Stimulated activated CD4-positive, alpha-beta T cell treated with anti-CD3 and anti-CD28 coated beads, Interleukin-4, amount 100 ng/mL, for 24 hours (primary cell): ENCODE data around the gene UBE2O.

ENCODE experiments used
- DNase-seq: peaks from one replicate; pipeline ENCODE4 v3.0.0-alpha.2; 2020

UBE2O gene

DNA sequence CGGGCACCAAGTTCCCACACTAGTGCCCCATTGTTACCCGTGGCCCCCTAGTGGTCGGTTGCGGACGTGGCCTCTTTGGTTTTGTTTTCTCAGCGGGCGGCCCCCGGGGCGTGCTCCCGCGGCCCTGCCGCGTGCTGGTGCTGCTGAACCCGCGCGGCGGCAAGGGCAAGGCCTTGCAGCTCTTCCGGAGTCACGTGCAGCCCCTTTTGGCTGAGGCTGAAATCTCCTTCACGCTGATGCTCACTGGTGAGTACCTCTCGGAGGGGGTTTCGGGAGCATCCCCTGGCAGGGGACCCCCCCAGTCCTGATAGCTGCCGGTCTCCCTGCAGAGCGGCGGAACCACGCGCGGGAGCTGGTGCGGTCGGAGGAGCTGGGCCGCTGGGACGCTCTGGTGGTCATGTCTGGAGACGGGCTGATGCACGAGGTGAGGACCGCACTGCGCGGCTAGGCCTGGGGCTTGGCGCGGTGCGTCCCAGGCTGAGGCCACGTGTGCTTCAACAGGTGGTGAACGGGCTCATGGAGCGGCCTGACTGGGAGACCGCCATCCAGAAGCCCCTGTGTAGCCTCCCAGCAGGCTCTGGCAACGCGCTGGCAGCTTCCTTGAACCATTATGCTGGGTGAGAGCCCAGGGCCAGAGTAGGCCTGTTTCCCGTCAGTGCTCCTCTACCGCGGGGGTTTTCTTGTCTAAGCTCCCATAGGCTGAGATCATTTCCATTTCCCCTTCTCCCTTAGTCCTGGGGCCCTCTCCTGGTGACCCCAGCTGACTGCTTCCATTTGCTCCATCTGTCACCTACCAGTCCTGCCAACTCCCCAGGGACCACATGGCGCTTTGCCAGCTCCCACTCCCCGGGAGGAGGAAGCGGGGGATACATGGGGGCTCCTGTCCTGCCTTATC, 66.8 kb downstream of the UBE2O start:
- DNase-seq: peak; percentile 86

DNA sequence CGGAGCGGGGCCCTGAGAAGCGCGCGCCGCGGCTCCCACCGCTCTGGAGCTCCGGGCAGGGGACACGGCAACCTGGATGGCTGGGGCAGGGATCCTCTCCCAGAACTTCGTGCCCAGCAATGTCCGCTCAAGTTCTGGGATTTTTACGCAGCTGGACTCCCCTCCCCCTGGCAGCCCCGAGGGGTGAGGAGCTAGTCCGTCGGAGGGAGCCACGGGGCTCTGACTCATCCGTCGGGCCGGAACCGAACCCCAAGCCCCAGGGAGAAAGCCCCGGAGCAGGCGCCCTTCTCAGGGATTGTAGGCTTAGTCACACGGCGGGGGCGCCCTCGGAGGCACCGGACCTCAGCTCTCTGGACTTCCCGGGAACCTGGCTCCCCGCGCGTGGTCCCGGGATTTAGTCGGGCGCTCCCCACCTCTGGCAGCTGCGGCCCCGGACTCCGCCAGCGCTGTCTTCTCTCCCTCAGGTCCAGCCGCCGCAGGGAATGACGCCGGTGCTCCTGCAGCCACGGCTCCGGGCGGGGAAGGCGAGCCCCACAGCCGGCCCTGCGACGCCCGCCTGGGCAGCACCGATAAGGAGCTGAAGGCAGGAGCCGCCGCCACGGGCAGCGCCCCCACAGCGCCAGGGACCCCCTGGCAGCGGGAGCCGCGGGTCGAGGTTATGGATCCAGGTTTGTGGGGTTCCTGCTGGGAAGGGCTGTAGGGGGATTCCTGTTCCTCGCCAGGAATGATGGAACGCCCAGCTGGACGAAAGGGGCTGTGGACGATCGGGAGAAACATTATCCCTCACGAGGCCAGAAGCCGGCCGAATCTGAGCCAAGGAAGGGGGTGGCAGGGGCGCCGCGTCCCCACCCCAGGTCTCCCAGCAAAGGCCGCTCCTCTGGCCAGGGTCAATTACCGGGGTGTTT, 67.7 kb downstream of the UBE2O start:
- peak; percentile 37 for DNase-seq

DNA sequence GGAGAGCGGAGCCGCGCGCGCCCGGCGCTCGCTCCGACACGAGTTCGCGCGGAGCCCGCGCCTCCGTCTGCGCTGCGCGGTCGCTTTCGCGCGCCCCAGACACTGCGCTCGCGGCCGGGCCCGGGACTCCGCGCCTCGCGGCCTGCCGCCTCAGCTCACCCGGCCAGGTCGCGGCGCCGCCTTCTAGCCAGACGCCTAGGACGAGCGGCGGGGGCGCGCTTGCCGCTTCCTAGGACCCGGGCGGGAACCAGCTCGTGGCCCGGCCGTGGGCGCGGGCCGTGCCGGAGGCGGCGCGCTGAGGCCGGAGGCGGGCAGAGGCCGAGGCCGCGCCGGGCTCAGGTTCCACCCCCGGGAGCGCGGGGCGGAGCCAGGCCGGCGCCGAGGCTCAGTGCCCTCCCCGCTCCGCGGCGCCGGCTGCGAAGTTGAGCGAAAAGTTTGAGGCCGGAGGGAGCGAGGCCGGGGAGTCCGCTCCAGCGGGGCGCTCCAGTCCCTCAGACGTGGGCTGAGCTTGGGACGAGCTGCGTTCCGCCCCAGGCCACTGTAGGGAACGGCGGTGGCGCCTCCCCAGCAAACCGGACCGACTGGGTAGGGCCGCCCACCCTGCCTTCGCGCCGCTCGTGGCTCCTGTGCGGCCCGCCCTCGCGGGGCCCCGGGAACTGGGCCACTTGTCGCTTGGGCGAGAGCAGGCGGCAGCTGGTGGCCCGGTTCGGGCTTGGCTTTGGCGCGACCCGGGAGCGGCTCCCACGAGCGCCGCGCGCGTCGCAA, 68.5 kb downstream of the UBE2O start, which contains the start of gene SPHK1:
TSS of gene SPHK1 (plus strand) at position 388 of the 765 bp plus-strand sequence. CDS start 1,036 bp downstream, outside the sequence.
- DNase-seq: peak; percentile 59

DNA sequence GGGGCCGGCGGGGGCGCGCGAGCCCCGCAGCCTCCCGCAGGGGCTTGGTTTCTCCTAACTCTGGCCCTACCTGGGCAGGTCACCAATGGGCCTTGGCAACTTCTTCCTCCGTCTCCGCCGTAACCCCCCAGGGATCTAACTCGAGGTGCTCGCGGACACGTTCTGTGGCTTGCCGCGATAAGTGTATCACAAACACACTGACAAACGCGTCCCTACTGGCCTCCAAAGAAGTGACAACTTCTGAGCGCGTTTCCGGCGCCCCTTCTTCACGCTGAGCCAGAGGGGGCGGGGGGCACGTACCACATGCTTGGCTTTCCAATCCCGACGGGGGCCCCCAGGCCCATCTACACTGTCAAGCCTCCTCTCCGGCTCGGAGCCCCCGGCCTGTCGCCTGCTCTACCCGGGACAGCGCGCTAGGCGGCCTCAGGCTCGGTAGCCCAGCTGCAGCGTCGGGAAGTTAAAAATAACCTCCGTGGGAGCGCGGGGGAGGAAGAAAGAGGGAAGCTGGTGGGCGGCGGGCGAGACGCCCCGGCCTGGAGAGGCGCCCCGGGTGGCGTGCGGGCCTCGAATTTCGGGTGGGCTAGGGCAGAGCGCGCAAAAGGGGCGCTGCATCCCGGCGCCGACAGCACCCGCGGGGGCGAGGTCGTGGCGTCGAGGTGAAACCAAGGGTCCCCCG, 69.3 kb downstream of the UBE2O start:
- peak; percentile 49 for DNase-seq

DNA sequence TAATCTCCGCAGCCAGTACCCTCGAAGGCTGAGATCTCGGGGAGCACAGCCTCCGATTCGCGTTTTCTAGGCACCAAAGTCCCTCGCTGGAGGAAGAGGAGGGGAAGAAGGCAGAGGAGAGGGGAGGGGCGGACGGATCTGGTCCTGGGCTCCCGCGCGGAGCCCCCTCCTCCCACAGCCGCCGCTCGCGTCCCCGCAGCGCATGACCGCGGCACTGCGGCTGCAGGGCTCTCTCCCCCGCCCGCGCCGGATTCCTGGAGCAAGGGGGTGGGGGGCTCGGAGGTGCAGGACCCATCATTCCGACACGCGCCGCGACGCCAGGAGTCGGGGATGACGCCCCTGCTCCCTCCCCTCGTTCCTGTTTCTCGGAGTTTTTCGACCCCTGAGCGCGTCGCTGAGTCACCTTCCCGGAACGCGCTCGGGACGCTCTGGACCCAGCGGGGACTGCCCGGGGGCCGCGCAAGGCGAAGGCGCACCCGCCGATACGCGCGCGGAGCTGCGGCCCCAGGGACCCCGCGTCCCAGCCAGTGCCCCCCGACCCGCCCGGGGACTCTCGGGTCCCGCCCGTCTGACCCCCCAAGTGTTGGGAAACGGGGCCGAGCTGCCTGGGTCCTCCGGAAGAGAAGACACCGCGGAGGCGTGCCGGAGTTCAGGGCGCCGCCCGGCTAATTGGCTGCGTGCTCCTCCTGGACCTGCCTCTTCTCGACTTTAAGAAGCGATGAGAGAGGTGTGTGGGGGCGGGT, 70.0 kb downstream of the UBE2O start:
- DNase-seq: peak; percentile 67

DNA sequence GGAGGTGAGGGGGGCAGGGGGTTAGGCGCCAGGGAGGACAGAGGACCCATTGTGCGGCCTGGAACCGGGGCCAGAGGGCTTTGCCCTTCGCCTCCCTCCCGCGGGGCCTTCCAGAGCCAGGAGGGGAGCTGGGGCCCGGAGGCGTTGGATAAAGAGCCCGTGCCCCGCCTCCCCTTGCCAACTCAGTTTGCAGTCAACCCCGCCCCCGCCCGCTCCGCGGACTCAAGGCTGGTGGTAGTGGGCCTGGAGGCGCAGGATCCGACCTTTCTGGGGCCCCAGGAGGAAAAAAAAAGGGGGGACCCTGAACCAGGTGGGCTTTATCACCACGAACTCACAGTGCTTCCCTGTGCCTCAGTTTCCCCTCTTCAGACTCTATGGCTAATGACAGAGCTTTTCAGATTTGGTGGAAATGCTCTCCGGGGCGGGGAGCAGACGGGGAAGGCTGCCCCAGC, 70.6 kb downstream of the UBE2O start:
- DNase-seq: peak; percentile 18

DNA sequence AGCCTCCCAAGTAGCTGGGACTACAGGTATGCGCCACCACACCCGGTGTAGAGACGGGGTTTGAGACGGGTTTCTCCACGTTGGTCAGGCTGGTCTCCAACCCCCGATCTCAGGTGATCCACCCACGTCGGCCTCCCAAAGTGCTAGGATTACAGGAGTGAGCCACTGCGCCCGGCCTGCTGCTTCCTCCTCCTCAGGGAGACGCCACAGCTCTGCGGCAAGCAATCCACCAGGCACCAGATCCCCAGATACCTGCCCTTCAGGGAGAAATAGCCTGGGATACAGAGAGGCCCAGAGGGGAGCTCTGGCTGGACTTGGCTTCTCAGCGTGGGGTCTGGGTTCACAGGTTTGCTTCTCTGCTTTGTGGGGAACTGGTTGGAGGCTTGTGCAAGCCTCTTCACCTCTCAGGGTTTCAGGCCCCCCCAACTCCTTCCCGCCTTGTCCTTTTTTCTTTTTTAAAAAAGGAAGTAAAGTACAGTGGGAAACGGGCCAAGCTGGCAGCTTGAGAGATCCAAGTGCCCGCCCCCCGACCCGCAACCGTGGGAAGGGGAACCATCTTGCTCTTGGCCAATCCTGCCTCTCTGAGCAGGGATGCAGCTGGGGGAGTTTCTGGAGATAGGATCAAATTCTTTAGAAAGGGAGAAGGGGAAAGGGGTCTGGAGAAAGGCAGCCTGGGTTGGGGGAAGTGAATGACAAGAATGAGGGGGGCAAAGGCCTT, 71.2 kb downstream of the UBE2O start:
- DNase-seq: no peak

DNA sequence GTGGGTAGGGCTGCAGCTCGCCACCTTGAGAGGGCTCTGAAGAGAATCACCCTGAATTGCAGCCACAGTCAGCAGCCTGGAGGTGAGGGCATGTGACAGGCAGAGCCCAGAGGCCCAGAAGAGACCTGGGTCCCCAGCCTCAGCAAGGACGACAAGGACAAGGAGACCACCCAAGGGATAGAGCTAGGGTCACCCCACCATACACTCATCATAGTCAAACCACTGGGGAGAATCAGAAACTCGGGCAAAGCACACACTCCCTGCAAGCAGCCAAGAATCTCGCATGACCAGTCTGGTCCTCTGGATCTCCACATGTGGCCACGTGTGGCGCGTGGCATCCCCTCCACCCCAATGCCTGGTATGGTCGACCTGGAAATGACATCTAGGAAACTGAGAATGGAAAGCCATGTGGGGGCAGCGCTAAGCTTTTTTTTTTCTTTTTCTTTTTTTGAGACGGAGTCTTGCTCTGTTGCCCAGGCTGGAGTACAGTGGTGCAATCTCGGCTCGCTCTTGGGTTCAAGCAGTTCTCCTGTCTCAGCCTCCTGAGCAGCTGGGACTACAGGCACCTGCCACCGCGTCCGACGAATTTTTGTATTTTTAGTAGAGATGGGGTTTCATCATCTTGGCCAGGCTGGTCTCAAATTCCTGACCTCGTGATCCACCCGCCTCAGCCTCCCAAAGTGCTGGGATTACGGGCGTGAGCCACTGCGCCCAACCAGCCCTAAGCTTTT, 73.1 kb downstream of the UBE2O start:
- no peak for DNase-seq

DNA sequence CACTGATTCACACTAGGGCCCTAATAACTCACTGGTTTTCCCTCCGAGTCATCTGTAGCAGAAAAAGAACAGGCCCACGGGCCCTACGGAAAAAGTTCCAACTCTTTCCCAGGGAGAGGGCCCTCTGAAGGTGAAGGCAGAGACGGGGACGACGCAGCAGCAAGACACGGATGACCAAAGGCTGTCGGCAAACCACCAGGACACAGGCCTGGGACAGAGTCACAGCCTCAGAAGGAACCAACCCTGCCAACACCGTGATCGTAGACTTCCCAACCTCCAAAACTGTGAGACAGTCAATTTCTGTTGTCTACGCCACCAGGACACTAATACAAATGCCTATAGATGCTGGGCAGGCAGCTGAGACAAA, 73.7 kb downstream of the UBE2O start:
- DNase-seq: no peak

DNA sequence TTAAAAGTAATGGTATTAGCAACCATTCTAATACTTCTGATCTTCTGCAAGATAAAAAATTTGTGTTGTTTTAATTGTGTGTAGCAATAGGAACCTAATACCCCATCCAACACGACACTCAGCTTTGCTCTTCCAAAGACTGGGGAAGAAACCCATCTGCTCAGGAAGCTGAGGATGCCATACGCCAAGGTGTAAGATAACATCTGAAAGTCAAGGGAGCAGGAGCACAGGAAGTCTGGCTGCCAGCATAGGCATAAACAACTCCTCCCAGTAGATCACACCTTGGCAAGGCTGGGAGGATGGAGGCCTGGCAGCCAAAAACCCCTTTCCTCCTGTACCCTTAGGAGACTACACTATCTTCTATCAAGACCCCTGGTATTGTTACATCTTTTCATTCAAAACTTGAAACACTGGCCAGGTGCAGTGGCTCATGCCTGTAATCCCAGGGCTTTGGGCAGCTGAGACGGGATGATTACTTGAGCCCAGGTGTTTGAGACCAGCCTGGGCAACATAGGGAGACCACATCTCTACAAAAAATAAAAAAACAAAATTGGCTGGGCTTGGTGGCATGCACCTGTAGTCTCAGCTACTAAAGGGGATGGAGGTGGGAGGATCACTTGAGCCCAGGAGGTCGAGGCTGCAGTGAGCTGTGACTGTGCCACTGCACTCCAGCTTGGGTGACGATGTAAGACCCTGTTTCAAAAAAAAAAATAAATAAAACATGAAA, 74.2 kb downstream of the UBE2O start:
- DNase-seq: no peak

DNA sequence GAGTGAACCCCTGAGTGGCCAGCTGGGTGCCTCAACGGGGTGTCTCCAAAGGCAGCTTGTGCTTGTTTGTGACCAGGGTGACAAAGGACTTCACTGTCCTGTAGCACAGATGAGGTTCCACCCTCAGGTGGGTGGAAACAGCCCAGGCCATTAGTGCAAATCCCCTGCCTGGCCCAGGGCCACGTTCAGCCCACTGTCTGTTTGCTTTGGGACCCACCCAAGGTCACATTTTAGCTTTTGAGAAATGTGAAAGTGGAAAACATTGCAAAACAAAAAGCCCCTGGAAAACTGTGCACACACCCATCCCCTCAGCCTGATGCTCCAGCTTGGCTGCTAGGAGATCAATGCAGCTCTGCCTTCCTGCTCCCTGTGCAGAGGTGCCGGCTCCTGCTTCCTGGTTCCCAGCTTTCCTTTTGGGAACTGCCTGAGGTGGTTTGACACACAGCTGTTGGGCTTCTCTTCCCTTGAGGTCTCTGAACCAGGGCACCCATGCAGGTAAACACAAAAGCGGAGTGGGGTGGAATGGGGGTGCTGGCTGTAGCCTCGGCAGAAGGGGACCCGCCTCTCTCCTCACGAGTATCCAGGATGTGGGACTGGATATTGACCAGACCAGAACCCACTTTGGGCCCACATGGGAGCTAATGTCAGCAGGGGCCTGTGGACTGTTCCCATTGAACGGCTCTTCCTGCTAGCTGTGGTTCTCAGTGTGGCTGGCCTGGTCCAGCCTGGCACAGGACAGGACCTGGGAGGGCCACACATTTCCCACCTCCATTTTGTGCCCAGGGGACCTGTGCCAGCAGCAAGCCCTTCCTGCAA, 76.4 kb downstream of the UBE2O start:
- DNase-seq: no peak

DNA sequence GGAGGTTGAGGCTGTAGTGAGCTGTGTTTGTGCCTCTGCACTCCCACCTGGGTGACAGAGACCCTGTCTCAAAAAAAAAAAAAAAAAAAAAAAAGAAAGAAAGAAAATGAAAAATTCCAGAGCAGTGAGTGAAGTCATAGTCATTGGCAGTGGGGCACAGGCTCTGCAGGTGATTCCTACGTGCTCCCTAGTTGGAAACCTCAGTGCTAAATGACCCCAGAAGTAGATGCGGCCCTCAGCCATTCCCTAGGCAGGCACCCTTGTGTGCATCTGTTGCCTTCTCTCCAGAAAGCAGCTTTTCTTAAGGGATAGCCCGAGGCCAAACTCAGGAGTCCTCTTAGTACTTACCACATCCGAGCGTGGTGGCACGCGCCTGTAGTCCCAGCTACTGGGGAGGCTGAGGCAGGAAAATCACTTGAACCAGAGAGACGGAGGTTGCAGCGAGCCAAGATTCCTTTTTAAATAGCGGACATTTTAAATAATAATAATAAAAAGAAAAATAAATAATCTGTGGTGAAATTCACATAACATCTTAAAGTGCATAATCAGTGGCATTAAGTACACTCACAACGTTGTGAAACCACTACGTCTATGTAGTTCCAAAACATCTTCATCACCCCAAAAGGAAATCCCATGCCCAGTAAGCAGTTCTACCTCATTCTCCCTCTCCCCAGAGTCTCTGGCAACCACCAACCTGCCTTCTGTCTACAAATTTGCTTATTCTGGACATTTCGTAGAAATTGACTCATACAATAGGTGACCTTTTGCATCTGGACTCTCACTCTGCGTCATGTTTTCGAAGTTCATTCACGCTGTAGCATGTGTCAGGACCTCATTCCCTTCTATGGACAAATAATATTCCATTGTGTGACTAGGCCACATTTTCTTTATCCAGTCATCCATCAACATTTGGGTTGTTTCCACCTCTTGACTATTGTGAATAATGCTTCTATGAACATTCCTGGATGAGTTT, 81.0 kb downstream of the UBE2O start:
- no peak for DNase-seq

DNA sequence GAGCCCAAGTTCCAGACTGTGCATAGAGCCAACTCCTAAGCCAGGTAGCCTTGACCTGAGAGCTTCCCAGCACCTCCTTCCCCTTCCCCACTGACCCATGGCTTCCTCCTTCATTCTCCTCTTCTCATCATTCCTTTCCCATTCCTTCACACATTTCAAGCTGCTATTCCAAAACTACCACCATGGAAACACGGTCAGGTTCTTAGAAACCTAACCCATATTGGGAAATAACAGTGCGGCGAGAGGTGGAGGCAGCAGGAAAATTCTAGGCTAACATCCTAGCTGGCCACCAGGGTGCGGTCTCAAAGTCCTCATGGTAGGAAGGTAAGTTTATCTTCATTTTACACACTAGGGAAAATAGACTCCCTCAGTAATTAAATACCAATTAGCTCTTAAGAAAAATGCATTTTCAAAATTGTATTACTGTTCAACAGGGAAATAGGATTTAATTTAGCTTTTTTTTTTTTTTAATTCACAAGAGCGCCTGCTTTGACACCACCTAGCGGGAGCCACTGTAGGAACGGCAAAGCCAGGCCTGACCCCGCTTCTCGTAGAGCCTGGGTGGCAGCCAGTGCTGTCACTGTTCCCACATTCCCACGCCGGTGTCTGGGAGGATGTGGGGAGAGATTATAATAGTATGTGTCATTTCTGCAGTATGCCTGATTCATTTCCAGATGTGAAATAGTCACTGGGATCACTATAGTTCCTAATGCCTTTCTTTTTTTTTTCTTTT, 82.5 kb downstream of the UBE2O start:
- DNase-seq: no peak

DNA sequence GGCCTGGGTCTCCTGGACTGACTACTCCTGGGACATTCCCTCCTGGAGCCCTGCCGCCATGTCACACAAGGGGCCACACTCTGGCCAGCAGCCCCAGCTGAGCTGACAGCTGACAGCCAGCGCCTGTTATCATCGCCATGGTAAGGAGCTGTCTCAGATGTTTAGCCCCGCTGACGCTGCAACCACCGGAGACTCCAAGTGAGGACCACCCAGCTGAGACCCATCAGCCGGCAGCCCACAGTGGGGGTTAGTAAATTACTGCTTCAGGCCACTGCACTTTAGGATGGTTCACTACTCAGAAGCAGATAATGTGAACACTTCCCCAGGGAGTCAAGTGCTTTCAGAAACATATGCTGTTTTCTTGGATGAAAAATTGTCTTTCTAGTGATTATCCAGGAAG, 83.1 kb downstream of the UBE2O start:
- no peak for DNase-seq

DNA sequence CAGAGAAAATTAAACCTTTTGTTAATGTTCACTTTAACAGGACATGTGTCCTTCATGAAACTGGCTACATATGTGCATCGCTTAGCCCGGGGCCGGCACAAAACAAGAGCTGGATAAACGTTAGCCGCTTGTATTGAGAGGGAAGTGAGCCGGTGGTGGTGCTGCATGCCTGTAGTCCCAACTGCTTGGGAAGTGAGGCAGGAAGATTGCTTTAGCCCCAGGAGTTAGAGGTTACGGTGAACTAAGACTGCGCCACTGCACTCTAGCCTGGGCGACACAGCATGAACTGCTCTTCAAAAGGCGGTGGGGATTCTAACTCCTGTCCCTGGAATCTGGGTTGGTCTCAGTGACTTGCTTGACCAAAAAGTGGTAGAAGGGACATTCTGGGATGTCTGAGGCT, 83.6 kb downstream of the UBE2O start:
- no peak for DNase-seq

DNA sequence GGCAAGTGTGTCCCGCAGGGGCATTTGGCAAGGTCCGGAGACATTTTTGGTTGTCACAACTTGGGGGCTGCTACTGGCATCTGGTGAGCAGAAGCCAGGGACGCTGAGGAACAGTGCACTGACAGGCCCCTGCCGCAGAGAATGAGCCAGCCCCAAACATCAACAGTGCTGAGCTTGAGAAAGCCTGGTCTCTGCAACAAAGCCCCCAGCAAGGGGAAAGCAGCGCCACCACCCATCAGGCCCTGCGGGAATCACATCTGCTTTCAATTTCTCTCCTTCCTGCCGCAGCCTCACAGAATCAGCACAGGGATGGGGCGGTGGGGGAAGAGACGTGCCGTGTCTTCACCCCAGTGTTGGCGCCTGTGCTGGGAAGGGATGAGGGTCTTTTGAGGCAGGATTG, 84.4 kb downstream of the UBE2O start:
- DNase-seq: no peak

DNA sequence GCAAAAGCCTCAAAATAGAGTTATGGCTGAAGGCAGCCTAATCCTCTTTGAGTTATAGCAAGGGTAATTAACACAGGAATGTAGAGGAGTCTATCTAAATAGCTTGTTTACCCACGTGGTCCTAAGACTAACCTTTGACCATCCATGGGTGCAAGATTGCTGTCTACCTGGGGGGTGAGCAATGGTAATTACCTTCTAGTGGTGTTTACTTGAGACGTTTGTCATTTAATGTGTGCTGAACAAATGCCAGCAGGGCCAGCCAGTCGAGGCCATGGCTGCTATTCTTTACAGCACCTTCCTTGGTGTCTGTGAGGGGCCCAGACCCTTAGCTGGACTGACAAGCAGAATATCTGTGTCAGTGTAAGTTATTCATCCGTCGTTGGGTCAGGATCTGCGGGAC, 85.3 kb downstream of the UBE2O start:
- DNase-seq: no peak
